HTERT RPE-1 (cell line): ENCODE results near the gene MIA.
"Not testable (repeated sequence)": the region's sequence is repeated elsewhere in the genome, so short reads cannot be mapped to it uniquely, and the experiment has no call there.

Experiments used
- in situ Hi-C: fragments of 300-500 bp; cut with MboI; formaldehyde crosslinking; loops from 4 replicates; pipeline ENCODE4 v1.14.3; 2020; ENCODE audit warnings: low sequenced_read_pairs

The MIA gene

GRCh38 chr19:40802300-40803169 lies 27.2 kb downstream of the MIA start:
- in situ Hi-C loops, result no loop called here

GRCh38 chr19:40803170-40803856 lies 28.0 kb downstream of the MIA start:
- in situ Hi-C loops, result no loop called here

GRCh38 chr19:40803857-40804782 lies 28.8 kb downstream of the MIA start:
- in situ Hi-C loops, result no loop called here

GRCh38 chr19:40804783-40805242 lies 29.5 kb downstream of the MIA start:
- in situ Hi-C loops, result no loop called here

- in situ Hi-C loops, result no loop called here
Measured at GRCh38 chr19:40805258-40805868, 30.0 kb downstream of the MIA start.

- in situ Hi-C loops, result no loop called here
Measured at GRCh38 chr19:40806423-40807146, 31.3 kb downstream of the MIA start.

- in situ Hi-C loops, result no loop called here
Measured at GRCh38 chr19:40807147-40808020, 32.1 kb downstream of the MIA start.

- in situ Hi-C loops, result no loop called here
Measured at GRCh38 chr19:40808021-40808325, 32.7 kb downstream of the MIA start.

- in situ Hi-C loops, result no loop called here
Measured at GRCh38 chr19:40808497-40808896, 33.2 kb downstream of the MIA start.

GRCh38 chr19:40809358-40810086 lies 34.2 kb downstream of the MIA start:
- in situ Hi-C loops, result no loop called here

- in situ Hi-C loops, result no loop called here
Measured at GRCh38 chr19:40810160-40810559, 34.8 kb downstream of the MIA start.

- in situ Hi-C loops, result not testable (repeated sequence)
Measured at GRCh38 chr19:40810649-40811408, 35.5 kb downstream of the MIA start.

- in situ Hi-C loops, result no loop called here
Measured at GRCh38 chr19:40811478-40812341, 36.4 kb downstream of the MIA start.

GRCh38 chr19:40812571-40812970 lies 37.2 kb downstream of the MIA start:
- in situ Hi-C loops, result not testable (repeated sequence)

- in situ Hi-C loops, result no loop called here
Measured at GRCh38 chr19:40813182-40813581, 37.9 kb downstream of the MIA start.

GRCh38 chr19:40815223-40815622 lies 39.9 kb downstream of the MIA start:
- in situ Hi-C loops, result no loop called here
